ENCODE data around the gene VAMP4. TPM values are rescaled to one million over a fixed set of nuclear protein-coding genes. Genes with fewer than 3 reads are reported as not detected.

The VAMP4 gene
- total RNA-seq, 1 donor = 7.3 TPM

GRCh38 chr1:171753685-171754352 lies 12.0 kb upstream of the VAMP4 start:
- TF ChIP-seq, protein P1, sequence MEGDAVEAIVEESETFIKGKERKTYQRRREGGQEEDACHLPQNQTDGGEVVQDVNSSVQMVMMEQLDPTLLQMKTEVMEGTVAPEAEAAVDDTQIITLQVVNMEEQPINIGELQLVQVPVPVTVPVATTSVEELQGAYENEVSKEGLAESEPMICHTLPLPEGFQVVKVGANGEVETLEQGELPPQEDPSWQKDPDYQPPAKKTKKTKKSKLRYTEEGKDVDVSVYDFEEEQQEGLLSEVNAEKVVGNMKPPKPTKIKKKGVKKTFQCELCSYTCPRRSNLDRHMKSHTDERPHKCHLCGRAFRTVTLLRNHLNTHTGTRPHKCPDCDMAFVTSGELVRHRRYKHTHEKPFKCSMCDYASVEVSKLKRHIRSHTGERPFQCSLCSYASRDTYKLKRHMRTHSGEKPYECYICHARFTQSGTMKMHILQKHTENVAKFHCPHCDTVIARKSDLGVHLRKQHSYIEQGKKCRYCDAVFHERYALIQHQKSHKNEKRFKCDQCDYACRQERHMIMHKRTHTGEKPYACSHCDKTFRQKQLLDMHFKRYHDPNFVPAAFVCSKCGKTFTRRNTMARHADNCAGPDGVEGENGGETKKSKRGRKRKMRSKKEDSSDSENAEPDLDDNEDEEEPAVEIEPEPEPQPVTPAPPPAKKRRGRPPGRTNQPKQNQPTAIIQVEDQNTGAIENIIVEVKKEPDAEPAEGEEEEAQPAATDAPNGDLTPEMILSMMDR (IDR thresholded peaks at IDR 0.05; ENCODE audit: insufficient read depth, low read depth, low read length) = no peak
- DNase-seq (ENCODE audit: low read depth) = no peak
- H3K4me3 ChIP-seq (ENCODE audit: low read depth, low read length) = no peak overlapping the region

- no peak overlapping the region for H3K4me3 ChIP-seq (ENCODE audit: low read depth, low read length)
- DNase-seq (ENCODE audit: low read depth) = no peak
- TF ChIP-seq, protein P1 (IDR thresholded peaks at IDR 0.05; ENCODE audit: insufficient read depth, low read depth, low read length) = no peak
These were observed 11.3 kb upstream of the VAMP4 start for GRCh38 chr1:171753182-171753581.

- TF ChIP-seq, protein P1 (IDR thresholded peaks at IDR 0.05; ENCODE audit: insufficient read depth, low read depth, low read length) = no peak
- H3K4me3 ChIP-seq (ENCODE audit: low read depth, low read length) = no peak overlapping the region
These were observed 9.4 kb upstream of the VAMP4 start for GRCh38 chr1:171751221-171751620.

DNA sequence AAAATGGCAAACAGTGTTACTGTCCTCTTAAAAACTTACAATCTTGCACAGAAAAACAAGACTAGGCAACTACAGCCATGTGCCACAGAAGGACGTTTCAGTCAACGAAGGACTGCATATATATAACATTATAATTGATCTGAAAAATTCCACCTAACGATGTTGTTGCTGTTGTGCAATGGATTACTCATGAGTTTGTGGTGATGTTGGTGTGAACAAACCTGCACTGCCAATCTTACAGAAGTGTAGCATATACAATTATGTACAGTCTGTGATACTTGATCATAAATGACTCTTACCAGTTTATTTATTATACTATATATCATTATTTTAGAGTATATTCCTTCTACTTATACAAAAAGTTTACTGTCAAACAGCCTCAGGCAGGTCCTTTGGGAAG lies 6.8 kb upstream of the VAMP4 start:
- TF ChIP-seq, protein P1 (IDR thresholded peaks at IDR 0.05; ENCODE audit: insufficient read depth, low read depth, low read length) = no peak
- no peak overlapping the region for H3K4me3 ChIP-seq (ENCODE audit: low read depth, low read length)
- DNase-seq (ENCODE audit: low read depth) = no peak

More at GRCh38 chr1:171751221-171751620, 9.4 kb upstream of the VAMP4 start:
- no peak for DNase-seq (ENCODE audit: low read depth)

DNA sequence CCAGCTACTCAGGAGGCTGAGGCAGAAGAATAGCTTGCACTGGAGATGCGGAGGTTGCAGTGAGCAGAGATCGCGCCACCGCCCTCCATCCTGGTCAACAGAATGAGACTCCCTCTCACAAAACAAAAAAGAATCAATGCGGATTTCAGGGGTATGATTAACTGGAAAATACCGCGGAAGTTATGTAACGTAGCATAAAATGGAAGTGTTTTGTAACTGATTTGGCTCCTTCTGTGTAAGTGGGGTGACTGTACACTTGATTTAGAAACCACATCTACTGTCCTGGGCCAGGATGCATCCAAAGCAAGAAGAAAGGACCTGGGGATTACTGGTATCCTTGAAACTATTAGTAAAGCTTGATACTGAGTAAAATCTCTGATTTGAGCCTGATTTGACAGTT lies 3.1 kb upstream of the VAMP4 start:
- no peak overlapping the region for H3K4me3 ChIP-seq (ENCODE audit: low read depth, low read length)
- no peak for DNase-seq (ENCODE audit: low read depth)
- TF ChIP-seq, protein P1 (IDR thresholded peaks at IDR 0.05; ENCODE audit: insufficient read depth, low read depth, low read length) = no peak

DNA sequence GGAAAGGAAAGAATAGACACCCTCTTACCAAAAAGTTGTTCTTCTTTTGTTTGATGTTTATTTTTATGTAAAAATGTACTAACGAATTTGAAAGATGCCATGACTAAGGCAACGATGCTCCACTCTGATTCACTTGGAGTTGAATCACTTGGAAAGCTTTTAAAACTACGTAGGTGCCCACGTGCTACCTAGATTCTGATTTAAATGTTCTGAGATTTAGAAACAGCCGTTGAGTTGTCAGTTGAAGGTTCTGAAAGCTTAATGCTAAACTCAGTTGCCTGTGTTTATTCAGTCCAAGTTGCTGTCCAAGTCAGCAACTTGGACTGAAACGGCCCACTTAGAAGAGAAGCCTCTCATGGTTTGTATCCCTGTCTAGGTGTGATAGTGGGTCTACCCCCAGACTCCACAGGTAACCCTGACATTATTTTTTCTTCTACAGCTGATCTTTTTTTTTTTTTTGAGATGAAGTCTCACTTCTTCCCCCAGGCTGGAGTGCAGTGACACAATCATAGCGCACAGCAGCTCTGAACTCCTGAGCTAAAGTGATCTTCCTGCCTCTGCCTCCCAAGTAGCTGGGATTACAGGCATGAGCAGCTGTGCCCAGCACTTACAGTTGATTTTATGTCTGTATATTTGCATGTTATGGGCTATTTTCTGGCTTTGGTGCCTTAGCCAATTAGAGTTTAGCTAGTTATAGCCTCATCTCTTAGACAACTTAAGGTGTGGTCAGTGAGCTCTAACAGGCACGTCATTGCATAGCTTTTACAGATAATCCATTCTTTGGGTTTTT lies 1.4 kb upstream of the VAMP4 start:
- DNase-seq (ENCODE audit: low read depth) = peak; percentile 76
- TF ChIP-seq, protein P1 (IDR thresholded peaks at IDR 0.05; ENCODE audit: insufficient read depth, low read depth, low read length) = no peak
- peak overlapping the region; percentile 92 for H3K4me3 ChIP-seq (ENCODE audit: low read depth, low read length)
